ENCODE measurements around the gene GJA9.

GJA9 gene

GRCh38 chr1:38829368-38829767 is 52.0 kb downstream of the GJA9 start:
- no peak for DNase-seq

DNA sequence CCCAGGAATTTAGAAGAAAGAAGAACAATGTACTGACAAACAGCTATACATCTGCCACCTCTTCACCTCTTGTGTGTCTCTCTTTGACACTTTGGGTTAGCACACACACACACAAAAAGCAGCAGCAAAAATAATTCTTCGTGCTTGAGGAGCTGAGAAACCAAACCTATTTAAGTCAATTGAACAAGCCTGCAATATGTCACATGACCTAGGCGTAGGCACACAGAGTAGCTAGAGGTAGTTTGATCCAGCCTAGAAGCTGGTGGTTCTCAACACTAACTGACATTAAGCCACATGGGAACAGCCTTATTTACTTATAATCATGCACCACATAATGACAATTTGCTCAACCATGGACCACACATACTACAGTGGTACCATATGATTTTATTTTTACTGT is 54.1 kb downstream of the GJA9 start:
- DNase-seq = no peak

DNA sequence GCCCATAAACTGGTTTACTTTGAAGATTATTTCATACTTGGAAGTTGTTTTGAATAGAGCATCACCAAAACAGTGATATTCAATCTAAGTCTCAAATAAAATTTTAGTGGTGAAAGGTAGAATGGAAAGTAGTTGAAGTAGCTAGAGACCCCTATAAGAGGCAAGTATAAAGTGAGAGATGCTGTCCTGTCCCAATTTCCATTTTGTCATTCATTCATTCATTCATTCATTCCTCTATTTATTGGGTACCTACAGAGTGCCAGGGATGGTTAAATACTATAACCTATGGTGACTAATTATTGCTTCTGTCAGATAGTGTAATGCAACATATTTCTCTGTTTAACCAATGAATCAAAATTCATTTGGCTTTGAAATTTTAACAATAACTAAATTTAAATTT is 54.5 kb downstream of the GJA9 start:
- no peak for DNase-seq

- DNase-seq = no peak
Observed at GRCh38 chr1:38826262-38826661, 55.1 kb downstream of the GJA9 start.

All from fibroblast of skin of scalp (primary cell).